NCI-H1105 treated with DMSO at 0.1 percent for 48 hours (cell line): ENCODE data around the gene SLC7A7.
"Not testable (repeated sequence)": the region's sequence is repeated elsewhere in the genome, so short reads cannot be mapped to it uniquely, and the experiment has no call there.

Experiments used
- DNase-seq: peaks from one replicate; lab custom pipeline; 2025; lab: John Stamatoyannopoulos, UW

The SLC7A7 gene

DNA sequence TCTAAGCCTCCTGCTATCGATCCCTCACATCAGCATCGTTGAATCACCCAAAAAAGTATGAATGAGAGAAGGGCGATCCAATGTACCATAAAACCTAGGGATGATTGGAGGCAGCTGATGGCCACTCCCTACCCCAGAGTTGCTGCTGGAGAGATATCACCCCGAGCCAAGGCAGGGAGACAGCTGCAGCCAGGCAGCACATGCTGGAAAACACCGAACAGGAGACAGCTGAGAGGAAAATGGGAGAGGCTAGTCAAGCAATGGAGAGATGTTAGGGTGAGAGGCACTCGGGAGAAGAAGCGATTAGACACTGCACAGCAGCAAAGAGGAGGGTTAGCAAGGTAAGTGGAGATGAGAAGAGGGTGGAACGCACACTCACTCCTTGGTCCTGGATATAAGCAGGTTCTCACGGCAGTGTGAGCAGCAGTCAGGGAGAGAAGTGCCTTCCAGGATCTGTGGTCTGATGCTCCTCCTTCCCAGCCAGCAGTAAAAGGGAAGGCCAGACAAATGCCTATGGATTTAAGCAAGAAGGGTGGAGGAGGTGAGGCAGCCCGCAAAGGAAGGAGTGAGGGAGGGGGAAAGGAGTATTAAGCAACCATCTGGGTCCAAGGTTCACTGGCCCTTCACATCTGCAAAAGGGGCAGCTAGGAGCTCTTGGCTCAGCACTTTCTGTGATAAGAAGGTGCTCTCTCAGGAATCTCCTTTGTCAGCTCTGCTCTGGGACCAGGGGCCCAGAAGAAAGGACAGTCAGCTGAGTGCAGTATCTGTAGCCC lies at the start of gene SLC7A7:
SLC7A7 (minus strand) TSS at position 495 of the 773 bp plus-strand sequence. CDS start 2,037 bp downstream, outside the sequence.
- no peak for DNase-seq

GRCh38 chr14:22864979-22865378 lies 49.7 kb upstream of the SLC7A7 start:
- no peak for DNase-seq

GRCh38 chr14:22861651-22862050 lies 46.4 kb upstream of the SLC7A7 start:
- no peak for DNase-seq

DNA sequence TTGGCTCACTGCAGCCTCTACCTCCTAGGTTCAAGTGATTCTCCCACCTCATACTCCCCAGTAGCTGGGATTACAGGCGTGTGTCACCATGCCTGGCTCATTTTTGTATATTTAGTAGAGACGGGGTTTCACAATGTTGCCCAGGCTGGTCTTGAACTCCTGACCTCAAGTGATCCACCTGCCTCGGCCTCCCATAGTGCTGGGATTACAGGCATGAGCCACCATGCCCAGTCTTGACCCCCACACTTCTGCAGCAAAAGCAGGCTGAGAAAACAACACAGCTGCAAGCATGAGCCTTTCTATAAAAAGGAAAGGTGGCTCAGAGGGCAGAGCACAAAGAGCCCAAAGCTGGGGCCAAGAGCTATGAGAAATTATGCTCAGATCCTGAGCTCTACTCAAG lies 45.1 kb upstream of the SLC7A7 start:
- DNase-seq: not testable (repeated sequence)

- no peak for DNase-seq
Measured at GRCh38 chr14:22856428-22856827, 41.2 kb upstream of the SLC7A7 start.

GRCh38 chr14:22854963-22855724 lies 39.9 kb upstream of the SLC7A7 start:
- DNase-seq: no peak

DNA sequence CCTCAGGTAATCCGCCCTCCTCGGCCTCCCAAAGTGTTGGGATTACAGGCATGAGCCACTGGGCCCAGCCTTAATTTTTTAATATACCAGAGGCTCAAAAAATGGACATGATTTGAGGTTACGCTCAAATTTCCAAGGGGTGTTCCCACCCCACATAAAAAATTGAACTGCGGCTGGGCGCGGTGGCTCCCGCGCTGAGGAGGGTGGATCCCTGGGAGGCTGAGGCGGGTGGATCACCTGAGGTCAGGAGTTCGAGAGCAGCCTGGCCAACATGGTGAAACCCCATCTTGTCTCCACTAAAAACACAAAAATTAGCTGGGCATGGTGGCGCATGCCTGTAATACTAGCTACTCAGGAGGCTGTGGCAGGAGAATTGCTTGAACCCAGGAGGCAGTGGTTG lies 39.1 kb upstream of the SLC7A7 start:
- DNase-seq: not testable (repeated sequence)

- DNase-seq: peak; percentile 79
Measured at GRCh38 chr14:22852940-22853767, 37.9 kb upstream of the SLC7A7 start.

DNA sequence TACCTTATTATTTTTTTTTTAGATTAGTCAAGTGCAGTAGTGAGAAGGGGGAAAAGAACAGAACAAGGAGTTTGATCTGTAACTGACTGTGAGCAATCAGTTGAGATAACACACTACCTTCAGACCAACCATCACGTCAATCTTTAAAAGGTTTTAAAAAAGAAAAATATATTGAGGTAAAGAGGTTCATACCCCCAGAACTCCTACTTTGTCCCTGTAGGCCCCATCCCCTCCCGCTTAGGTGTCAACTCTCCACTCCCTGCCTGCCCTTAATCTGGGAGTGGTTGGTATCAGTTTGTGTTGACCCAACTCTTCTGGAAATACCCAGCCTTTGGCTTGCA lies 37.3 kb upstream of the SLC7A7 start:
- no peak for DNase-seq

DNA sequence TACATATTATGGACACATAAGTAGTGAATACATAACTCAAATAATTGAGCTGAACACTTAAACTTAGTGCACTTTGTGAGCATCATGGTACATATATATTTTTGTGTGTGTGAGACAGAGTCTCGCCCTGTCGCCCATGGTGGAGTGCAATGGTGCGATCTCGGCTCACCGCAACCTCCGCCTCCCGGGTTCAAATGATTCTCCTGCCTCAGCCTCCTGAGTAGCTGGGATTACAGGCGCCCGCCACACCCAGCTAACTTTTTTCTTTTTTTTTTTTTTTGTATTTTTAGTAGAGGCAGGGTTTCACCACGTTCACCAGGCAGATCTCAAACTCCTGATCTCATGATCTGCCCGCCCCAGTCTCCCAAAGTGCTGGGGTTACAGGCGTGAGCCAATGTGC lies 36.9 kb upstream of the SLC7A7 start:
- not testable (repeated sequence) for DNase-seq

- no peak for DNase-seq
Measured at GRCh38 chr14:22850944-22851764, 35.9 kb upstream of the SLC7A7 start.

DNA sequence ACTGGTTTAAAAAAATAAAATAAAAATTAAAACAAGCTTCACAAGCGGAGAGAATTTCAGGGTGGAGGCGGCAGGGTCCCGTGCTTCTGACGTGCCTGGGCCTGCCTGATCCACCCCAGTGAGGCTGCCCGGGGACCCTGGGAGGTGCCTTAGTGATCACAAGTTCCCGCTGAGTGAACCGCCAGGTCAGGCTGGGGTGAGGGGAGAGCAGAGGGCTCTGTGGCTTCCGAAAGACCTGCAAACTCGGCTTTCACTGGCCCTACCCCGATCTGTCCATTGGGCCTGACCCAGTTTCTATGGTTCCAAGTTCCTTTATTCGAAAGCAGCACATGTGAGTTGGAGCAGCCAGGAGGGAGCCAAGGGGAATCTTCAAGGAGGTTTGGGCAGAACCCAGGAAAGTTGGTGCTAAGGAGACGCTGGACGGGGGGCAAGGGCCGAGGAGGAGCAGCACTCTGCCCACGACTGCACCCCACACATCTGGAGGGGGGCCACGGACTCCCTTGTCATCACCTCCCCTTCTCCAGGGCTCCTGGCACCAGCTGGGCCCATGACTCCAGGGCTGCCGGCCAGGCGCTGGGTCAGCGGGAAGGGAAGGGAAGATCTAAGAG lies 34.1 kb upstream of the SLC7A7 start:
- DNase-seq: no peak

DNA sequence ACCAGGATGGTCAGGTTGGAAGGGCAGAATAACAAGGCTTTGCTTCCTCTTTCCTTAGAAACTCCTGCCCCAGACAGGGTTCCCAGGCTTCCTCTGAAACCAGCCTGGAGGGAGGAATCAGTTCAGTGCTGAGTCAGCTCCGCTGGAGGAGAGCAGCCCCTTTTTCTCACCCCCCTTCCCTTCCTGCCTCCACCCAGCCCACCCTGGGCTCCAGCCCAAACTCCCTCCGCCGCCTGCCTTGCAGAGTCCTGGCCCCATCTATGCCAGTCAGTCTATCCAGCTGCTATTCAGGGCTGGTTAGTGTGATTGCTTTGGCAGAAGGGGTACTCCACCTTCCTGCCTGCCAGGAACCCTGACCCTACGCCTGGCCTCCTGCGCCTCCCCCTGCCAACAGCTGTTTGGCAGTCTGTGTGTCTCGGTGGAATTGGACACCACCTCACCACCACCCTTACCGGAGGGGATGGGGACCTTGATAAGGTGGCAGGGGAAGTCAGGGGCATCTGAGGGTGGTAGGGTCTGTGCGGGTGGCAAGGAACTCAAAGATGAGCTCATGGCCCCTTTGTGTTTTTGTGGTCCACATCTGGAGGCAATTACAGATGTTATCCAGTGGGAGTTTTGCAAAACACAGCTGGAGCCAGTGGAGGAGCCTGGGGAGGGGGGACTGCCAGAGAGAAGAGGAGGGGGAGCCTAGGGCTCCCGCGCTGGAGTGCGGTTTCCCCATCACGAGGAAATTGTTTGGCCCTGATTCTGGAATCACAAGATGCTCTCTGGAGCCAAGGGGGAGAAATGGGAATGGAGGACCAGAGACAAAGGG lies 33.3 kb upstream of the SLC7A7 start:
- DNase-seq: peak; percentile 49

DNA sequence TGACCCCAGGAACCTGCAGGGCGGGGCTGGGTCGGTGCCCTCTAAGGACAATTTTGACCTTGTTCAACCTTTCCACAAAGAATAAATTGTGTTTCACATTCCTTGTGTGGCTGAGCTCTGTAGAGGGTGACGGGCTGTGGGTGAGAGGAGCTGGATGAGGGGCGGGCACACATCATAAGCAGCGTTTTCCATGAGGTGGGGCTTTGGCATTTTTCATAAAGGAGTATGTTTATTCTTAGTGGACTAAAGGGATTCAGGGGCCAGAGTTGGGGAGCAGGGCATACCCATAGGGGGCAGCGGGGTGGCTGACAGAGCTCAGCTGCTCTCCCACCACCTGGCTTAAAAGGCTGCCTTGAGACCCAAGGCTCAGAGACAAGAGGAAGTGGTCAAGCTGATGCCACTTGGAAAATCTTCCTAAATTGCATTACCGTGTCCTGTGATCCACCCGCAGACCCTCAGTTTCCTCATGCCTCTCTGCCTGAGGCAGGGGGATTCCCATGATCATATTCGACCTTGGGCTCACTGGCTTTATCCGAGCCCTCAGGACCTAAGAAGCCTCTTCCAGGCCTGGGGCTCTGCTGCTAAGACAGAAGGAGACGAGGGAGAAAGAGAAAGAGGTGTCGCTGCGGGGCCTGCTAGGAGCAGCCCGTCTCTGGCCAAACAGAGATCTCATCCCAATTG lies 32.6 kb upstream of the SLC7A7 start:
- no peak for DNase-seq

- DNase-seq: no peak
Measured at GRCh38 chr14:22846811-22847307, 31.6 kb upstream of the SLC7A7 start.

DNA sequence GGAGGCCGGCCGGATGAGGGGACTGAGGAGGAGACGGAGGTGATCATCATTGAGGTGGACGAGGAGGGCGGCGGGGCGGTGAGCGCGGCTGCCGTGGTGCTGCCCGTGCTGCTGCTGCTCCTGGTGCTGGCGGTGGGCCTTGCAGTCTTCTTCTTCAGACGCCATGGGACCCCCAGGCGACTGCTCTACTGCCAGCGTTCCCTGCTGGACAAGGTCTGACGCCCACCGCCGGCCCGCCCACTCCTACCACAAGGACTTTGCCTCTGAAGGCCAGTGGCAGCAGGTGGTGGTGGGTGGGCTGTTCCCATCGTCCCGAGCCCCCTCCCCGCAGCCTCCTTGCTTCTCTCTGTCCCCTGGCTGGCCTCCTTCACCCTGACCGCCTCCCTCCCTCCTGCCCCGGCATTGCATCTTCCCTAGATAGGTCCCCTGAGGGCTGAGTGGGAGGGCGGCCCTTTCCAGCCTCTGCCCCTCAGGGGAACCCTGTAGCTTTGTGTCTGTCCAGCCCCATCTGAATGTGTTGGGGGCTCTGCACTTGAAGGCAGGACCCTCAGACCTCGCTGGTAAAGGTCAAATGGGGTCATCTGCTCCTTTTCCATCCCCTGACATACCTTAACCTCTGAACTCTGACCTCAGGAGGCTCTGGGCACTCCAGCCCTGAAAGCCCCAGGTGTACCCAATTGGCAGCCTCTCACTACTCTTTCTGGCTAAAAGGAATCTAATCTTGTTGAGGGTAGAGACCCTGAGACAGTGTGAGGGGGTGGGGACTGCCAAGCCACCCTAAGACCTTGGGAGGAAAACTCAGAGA lies 30.8 kb upstream of the SLC7A7 start:
- DNase-seq: no peak

- no peak for DNase-seq
Measured at GRCh38 chr14:22845103-22845394, 29.8 kb upstream of the SLC7A7 start.

DNA sequence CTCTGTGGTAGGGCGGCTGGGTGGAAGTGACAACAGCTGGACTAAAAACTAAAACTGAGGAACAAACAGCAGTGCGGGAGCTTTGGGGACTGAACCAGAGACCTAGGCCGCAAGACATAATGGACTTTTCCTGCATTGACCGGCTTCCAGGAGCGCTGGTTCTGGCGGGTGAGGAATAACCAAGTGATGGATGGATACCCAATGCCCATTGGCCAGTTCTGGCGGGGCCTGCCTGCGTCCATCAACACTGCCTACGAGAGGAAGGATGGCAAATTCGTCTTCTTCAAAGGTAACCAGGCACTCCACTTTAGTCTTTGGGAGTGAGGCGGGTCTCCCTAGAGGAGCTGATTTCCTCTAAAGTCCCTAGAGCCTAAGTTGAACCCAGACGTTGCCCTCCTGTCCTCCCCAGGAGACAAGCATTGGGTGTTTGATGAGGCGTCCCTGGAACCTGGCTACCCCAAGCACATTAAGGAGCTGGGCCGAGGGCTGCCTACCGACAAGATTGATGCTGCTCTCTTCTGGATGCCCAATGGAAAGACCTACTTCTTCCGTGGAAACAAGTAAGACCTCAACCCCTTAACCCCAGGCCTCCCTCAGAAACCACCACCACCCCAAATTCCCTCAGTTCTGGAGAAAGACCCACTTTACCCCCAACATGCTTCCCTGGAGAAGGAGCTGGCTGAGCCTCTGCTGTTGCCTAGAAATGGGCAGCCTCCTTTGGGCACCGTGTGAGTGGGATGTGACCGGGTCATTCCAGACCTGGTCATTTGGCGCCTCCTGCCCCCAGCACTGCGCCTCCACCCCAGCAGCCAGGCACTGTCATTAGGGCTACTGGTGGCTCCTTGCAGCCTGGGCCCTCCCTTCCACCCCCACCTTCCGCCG lies 29.2 kb upstream of the SLC7A7 start:
- no peak for DNase-seq
